Measurements from ENCODE around the gene CORO7. TPM values are rescaled to one million over a fixed set of nuclear protein-coding genes. Genes with fewer than 3 reads are reported as not detected.
A peak's percentile ranks its signal among the peaks of the same experiment; 100 is the strongest.

Gene CORO7
- polyA plus RNA-seq, 2 of the 4 experiments (the other 2 are of a cell fraction) = 6.0 to 11.9 TPM

GRCh38 chr16:4307215-4308037, 109.0 kb downstream of the CORO7 start (continued):
- TF ChIP-seq MAFK (IDR thresholded peaks at IDR 0.05; ENCODE audit: partially characterized antibody) (no peak), RNF2 (IDR thresholded peaks at IDR 0.05; ENCODE audit: borderline replicate concordance, low read depth) (no peak)
- TF ChIP-seq, protein P1, sequence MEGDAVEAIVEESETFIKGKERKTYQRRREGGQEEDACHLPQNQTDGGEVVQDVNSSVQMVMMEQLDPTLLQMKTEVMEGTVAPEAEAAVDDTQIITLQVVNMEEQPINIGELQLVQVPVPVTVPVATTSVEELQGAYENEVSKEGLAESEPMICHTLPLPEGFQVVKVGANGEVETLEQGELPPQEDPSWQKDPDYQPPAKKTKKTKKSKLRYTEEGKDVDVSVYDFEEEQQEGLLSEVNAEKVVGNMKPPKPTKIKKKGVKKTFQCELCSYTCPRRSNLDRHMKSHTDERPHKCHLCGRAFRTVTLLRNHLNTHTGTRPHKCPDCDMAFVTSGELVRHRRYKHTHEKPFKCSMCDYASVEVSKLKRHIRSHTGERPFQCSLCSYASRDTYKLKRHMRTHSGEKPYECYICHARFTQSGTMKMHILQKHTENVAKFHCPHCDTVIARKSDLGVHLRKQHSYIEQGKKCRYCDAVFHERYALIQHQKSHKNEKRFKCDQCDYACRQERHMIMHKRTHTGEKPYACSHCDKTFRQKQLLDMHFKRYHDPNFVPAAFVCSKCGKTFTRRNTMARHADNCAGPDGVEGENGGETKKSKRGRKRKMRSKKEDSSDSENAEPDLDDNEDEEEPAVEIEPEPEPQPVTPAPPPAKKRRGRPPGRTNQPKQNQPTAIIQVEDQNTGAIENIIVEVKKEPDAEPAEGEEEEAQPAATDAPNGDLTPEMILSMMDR (IDR thresholded peaks at IDR 0.05) = no peak

- no peak for DNase-seq (ENCODE audit: low read depth in 1 of 2, low spot score in 1 of 2)
- H3K4me2 ChIP-seq = peak overlapping the region; percentile 94
- H3K27ac ChIP-seq = peak overlapping the region; percentile 90 to 93
- peaks cover 35% of the 10 kb centered on the region for H3K4me1 ChIP-seq
- no peak for ATAC-seq
- POLR2A ChIA-PET = interaction anchor here (1.5 kb wide), 2 partner anchors 8 to 12 kb away, joined by 5 to 17 read pairs; no protein-coding TSS in a partner anchor
- no peak for FAIRE-seq
- WGBS (ENCODE audit: missing lambda C conversion rate) = 84% methylated on average over 16 of the region's 16 CpGs
- H3K4me3 ChIP-seq = peak overlapping the region; percentile 88
- TF ChIP-seq FOXS1 (CRISPR knock-in tag; IDR thresholded peaks at IDR 0.05) (no peak), HOXA7 (CRISPR knock-in tag; IDR thresholded peaks at IDR 0.05) (0 out of 2 replicates have a peak, but pooled peaks have one; percentile 14)
- CTCF ChIA-PET = interaction anchor here (1.9 to 20.1 kb wide), 5 partner anchors 11 to 97 kb away, joined by 4 to 423 read pairs (median 82); partner anchors contain the start of gene TFAP4
- H3K9me3 ChIP-seq = no peaks in the 10 kb centered on the region
Observed at GRCh38 chr16:4306470-4307214, 109.8 kb downstream of the CORO7 start.

Small RNA genes within 50 kb of the gene (small RNA-seq; reads per million reads assigned to genes)
- 0 reads per million in 6 experiments for gene AC012676.2

Other genes starting within 250 kb of the CORO7 start
- gene SRL, start 174.5 kb downstream of the CORO7 start, polyA plus RNA-seq (2011; rRNA removed) = not detected in 2 replicates
- gene SRL, start 174.5 kb downstream of the CORO7 start, polyA plus RNA-seq (2017; fragmentation: RNase III; extraction: RNeasy Plus Mini Kit Qiagen cat#74134 plus additional on column Dnase treatment) = 0.03 to 0.05 TPM (median 0.03 TPM) in 3 replicates
- gene TFAP4, start 143.6 kb downstream of the CORO7 start, polyA plus RNA-seq (2011; rRNA removed) = 7.0 and 7.2 TPM in 2 replicates
- gene TFAP4, start 143.6 kb downstream of the CORO7 start, polyA plus RNA-seq (2017; fragmentation: RNase III; extraction: RNeasy Plus Mini Kit Qiagen cat#74134 plus additional on column Dnase treatment) = 13.6 to 15.7 TPM (median 14.7 TPM) in 3 replicates
- 5.5 and 6.8 TPM in 2 replicates for gene GLIS2, start 100.5 kb downstream of the CORO7 start, polyA plus RNA-seq (2011; rRNA removed)
- gene GLIS2, start 100.5 kb downstream of the CORO7 start, polyA plus RNA-seq (2017; fragmentation: RNase III; extraction: RNeasy Plus Mini Kit Qiagen cat#74134 plus additional on column Dnase treatment) = 15.8 to 19.5 TPM (median 16.3 TPM) in 3 replicates
- gene PAM16, start 65.3 kb downstream of the CORO7 start, polyA plus RNA-seq (2011; rRNA removed) = 42.5 and 55.1 TPM in 2 replicates
- 58.7 to 64.3 TPM (median 59.1 TPM) in 3 replicates for gene PAM16, start 65.3 kb downstream of the CORO7 start, polyA plus RNA-seq (2017; fragmentation: RNase III; extraction: RNeasy Plus Mini Kit Qiagen cat#74134 plus additional on column Dnase treatment)
- gene VASN, start 44.7 kb downstream of the CORO7 start, polyA plus RNA-seq (2011; rRNA removed) = 2.0 and 2.3 TPM in 2 replicates
- 4.0 to 4.7 TPM (median 4.2 TPM) in 3 replicates for gene VASN, start 44.7 kb downstream of the CORO7 start, polyA plus RNA-seq (2017; fragmentation: RNase III; extraction: RNeasy Plus Mini Kit Qiagen cat#74134 plus additional on column Dnase treatment)
- 70.9 and 77.2 TPM in 2 replicates for gene DNAJA3, start 9.3 kb upstream of the CORO7 start, polyA plus RNA-seq (2011; rRNA removed)
- gene DNAJA3, start 9.3 kb upstream of the CORO7 start, polyA plus RNA-seq (2017; fragmentation: RNase III; extraction: RNeasy Plus Mini Kit Qiagen cat#74134 plus additional on column Dnase treatment) = 64.6 to 71.6 TPM (median 66.0 TPM) in 3 replicates
- gene NMRAL1, start 58.0 kb upstream of the CORO7 start, polyA plus RNA-seq (2011; rRNA removed) = 36.3 and 36.4 TPM in 2 replicates
- gene NMRAL1, start 58.0 kb upstream of the CORO7 start, polyA plus RNA-seq (2017; fragmentation: RNase III; extraction: RNeasy Plus Mini Kit Qiagen cat#74134 plus additional on column Dnase treatment) = 47.4 to 55.8 TPM (median 48.8 TPM) in 3 replicates
- gene HMOX2, start 59.8 kb upstream of the CORO7 start, polyA plus RNA-seq (2011; rRNA removed) = 35.4 and 37.3 TPM in 2 replicates
- 47.7 to 49.6 TPM (median 49.5 TPM) in 3 replicates for gene HMOX2, start 59.8 kb upstream of the CORO7 start, polyA plus RNA-seq (2017; fragmentation: RNase III; extraction: RNeasy Plus Mini Kit Qiagen cat#74134 plus additional on column Dnase treatment)
- gene CDIP1, start 122.2 kb upstream of the CORO7 start, polyA plus RNA-seq (2011; rRNA removed) = 3.7 and 4.4 TPM in 2 replicates
- 7.8 to 8.4 TPM (median 8.3 TPM) in 3 replicates for gene CDIP1, start 122.2 kb upstream of the CORO7 start, polyA plus RNA-seq (2017; fragmentation: RNase III; extraction: RNeasy Plus Mini Kit Qiagen cat#74134 plus additional on column Dnase treatment)
- 0.03 TPM in 1 of 2 replicates, not detected in the other for gene C16orf96, start 139.7 kb upstream of the CORO7 start, polyA plus RNA-seq (2011; rRNA removed)
- 0.01 to 0.03 TPM in 2 of 3 replicates, not detected in the other for gene C16orf96, start 139.7 kb upstream of the CORO7 start, polyA plus RNA-seq (2017; fragmentation: RNase III; extraction: RNeasy Plus Mini Kit Qiagen cat#74134 plus additional on column Dnase treatment)
- gene UBALD1, start 198.3 kb upstream of the CORO7 start, polyA plus RNA-seq (2011; rRNA removed) = 10.0 and 10.2 TPM in 2 replicates
- 33.2 to 36.6 TPM (median 34.1 TPM) in 3 replicates for gene UBALD1, start 198.3 kb upstream of the CORO7 start, polyA plus RNA-seq (2017; fragmentation: RNase III; extraction: RNeasy Plus Mini Kit Qiagen cat#74134 plus additional on column Dnase treatment)
- 4.3 and 8.2 TPM in 2 replicates for gene MGRN1, start 208.2 kb upstream of the CORO7 start, polyA plus RNA-seq (2011; rRNA removed)
- gene MGRN1, start 208.2 kb upstream of the CORO7 start, polyA plus RNA-seq (2017; fragmentation: RNase III; extraction: RNeasy Plus Mini Kit Qiagen cat#74134 plus additional on column Dnase treatment) = 28.2 to 30.6 TPM (median 29.9 TPM) in 3 replicates

All from A549 (cell line).